ENCODE results near the gene EFHD2.

- TF ChIP-seq YY1 (IDR thresholded peaks at IDR 0.05; ENCODE audit: insufficient read depth, insufficient read length) (no peak), ZNF274 (IDR thresholded peaks at IDR 0.05; ENCODE audit: low read depth, low read length) (no peak), SUZ12 (IDR thresholded peaks at IDR 0.05; ENCODE audit: extremely low read depth, insufficient read depth, insufficient read length) (no peak)
These were observed 25.8 kb downstream of the EFHD2 start for GRCh38 chr1:15435239-15436077.

Data from NT2/D1 (cell line).